ENCODE data around the gene EXOC6B.
"Not testable (repeated sequence)": the region's sequence is repeated elsewhere in the genome, so short reads cannot be mapped to it uniquely, and the experiment has no call there.

The EXOC6B gene

DNA sequence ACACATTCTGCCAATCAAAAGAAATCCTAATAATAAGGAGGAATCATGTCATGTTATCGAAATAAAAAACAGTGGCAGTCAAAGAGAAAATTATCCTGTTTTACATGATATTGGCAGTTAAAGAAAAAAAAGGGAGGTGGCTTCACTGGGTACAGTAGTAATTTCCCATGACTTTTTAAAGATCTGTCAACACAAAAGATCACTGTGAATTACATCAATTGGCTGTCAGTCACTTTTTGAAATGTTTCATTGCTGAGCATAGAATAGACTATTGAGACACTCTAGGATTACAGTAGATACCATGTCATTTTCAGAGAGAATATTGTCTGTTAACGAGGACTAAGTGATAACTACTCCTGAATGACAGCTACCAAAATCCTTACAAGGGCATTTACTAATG, 342.5 kb downstream of the EXOC6B start:
- no peak for DNase-seq (ENCODE audit: low read depth in 1 of 2, low spot score in 1 of 2)

DNA sequence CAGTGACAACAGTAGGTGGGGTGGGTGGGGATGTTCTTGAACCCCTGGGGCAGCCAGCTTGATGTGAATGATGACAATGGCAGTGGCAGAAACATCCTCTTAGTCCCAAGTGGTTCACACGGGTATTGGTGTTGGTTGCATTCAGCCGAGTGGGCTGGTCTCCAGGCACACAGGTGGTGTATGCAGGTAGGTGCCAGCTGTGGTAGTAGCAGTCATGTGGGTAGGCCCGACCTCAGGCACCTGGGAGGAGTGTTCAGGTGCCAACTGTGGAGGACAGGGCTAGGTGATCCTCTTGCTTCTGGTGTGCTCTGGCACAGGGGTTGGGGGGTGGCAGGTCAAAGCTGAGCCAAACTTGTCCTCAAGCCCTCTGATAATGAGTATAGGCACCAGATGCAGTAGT, 350.6 kb downstream of the EXOC6B start:
- DNase-seq (ENCODE audit: low read depth in 1 of 2, low spot score in 1 of 2) = no peak

DNA sequence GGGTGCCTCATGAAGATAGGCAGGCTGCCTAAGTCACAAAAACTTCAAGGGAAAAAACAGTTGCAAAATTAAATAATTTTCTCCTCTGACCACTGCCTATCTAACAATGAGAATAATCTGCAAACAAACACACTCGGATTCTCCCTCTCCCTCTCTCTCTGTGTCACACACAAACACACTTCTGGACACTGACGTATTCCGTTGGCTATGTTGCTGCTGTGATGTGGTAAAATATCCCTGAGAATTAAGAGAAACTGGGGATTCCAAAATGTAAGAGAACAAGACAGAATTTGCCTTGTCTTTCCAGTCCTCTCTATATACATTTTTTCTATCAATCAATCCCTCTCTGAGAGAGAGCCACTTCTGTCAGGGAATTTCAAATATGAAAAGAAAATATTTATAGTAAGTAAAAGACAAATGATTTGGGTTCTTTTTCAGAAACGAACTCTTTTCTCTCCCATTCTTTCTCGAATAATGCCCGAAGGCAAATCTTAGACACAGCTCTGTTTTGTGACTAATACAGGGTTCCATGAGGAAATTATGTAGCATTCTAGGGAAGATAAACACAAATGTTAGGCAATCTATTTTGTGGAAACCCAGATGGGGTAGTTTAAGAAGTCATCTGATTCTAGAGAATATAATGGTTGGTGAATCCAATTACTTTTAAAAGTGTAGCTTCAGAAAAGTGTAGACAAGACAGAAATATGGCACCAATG, 367.9 kb downstream of the EXOC6B start:
- no peak for DNase-seq (ENCODE audit: low read depth in 1 of 2, low spot score in 1 of 2)

DNA sequence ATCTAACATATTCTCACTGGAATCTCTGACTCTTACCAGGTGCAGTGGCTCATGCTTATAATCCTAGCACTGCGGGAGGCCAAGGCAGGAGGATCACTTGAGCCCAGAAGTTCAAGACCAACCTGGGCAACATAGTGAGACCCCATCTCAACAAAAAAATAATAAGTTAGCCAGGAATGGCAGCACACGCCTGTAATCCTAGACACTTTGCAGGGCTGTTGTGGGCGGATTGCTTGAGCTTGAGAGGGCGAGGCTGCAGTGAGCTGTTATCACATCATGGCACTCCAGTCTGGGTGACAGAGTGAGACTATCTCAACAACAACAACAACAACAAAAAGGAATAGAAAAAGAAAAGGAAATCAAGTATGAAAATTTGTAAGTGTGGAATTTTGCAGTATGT, 371.6 kb downstream of the EXOC6B start:
- DNase-seq (ENCODE audit: low read depth in 1 of 2, low spot score in 1 of 2) = no peak

DNA sequence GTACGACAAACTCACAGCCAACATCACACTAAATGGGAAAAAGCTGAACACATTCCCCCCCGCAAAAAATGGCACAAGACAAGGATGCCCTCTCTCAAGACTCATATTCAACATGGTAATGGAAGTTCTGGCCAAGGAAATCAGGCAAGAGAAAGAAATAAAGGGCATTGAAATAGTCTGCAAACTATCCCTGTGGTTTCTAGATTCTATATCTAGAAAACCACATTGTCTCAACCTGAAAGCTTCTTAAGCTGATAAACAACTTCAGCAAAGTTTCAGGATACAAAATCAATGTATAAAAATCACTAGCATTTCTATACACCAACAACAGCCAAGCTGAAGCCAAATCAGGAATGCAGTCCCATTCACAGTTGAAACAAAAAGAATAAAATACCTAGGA, 383.6 kb downstream of the EXOC6B start:
- no peak for DNase-seq (ENCODE audit: low read depth in 1 of 2, low spot score in 1 of 2)

DNA sequence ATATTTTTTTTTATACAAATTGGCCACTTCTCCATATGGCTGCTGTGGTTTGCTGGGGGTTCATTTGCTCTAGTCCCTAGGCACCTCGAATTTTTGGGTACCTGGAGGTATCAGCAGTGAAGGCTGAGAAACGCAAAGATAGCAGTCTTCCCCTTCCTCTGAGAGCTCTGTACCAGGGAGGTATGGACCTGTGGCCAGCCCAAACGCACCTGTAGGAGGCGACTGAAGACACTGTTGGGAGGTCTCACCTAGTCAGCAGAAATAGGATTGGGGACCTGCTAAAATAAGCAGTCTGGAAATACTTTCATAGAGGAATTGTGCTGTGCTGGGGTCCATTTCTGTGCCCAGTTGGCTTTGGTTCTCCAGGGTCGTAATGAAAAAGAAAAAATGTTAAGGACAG, 385.9 kb downstream of the EXOC6B start:
- DNase-seq (ENCODE audit: low read depth in 1 of 2, low spot score in 1 of 2) = no peak

DNA sequence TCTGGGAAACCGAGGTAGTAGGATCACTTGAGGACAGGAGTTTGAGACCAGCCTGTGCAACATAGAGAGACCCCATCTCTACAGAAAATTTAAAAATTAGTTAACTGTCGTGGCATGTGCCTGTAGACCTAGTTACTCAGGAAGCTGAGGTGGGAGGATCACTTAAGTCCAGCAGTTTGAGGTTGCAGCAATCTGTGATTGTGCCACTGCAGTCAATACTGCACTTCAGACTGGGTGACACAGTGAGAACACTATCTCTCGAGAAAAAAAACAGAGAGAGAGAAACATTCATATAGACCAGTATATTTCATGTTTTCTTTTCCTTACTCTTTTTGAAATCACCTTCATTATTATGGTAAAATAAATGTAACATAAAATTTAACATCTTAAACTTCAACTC, 387.5 kb downstream of the EXOC6B start:
- no peak for DNase-seq (ENCODE audit: low read depth in 1 of 2, low spot score in 1 of 2)

DNA sequence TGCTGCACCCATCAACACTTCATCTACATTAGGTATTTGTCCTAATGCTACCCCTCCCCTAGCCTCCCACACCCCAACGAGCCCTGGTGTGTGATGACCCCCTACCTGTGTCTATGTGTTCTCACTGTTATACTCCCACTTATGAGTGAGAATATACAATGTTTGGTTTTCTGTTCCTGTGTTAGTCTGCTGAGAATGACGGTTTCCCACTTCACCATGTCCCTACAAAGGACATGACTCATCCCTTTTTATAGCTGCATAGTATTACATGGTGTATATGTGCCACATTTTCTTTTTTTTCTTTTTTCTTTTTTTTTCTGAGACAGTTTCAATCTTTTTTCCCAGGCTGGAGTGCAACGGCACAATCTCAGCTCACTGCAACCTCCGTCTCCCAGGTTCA, 394.1 kb downstream of the EXOC6B start:
- DNase-seq (ENCODE audit: low read depth in 1 of 2, low spot score in 1 of 2) = no peak

DNA sequence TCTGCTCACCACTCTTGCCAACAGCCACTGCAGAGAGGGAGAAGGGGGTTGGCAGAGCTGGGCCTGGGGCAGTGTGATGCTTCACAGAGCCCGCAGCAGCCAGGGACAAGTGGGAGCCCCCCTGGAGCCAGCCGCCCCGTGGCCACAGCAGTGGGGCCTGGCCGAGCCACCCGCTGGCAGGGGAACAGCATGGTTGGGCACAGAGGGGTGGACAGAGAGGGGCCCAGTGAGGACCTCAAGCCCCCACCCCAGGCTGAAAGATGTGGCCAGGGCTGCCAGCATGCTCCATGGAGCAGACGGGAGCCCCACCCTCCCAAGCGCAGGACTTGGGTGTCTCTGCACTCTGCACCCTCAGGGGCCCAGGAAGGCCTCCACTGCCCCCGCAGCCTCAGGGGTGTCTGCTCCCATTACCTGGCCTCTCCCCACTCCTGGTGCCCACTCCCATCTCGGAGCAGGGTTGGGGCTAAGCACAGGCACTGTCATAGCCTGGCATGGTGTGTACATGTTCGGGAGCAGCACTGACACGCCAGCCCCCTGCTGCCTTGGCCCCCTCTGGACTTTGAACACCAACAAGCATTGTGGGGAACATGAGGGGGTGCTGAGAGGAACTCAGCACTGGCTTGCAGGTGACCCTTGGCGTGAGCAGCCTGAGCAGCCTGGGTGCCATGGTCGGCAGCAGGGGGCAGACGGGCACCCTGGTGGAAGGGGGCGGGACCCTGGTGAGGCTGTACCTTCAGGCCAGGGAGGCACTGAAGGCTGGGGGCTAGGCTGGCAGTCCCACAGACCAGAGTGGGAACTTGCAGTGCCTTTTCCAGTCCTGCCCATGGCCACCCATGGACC, 398.6 kb downstream of the EXOC6B start:
- DNase-seq (ENCODE audit: low read depth in 1 of 2, low spot score in 1 of 2) = no peak

DNA sequence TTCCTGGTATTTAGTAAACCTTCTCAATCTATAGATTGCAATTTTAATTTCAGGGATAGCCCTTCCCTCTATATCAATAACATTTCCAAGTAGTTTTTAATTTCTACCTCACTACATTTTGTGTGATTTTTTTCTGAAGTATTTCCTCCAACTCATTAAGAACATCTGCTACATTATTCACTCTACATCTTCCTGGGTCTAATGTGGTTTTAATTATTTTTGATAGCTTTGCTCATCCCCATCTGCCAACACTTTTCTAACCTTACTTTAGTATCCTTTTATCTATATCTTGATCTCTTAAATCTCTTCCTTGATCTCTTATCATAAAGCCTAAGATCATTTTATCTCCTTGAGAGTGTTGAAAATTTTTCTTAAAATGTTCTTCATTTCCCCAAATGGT, 399.8 kb downstream of the EXOC6B start:
- no peak for DNase-seq (ENCODE audit: low read depth in 1 of 2, low spot score in 1 of 2)

DNA sequence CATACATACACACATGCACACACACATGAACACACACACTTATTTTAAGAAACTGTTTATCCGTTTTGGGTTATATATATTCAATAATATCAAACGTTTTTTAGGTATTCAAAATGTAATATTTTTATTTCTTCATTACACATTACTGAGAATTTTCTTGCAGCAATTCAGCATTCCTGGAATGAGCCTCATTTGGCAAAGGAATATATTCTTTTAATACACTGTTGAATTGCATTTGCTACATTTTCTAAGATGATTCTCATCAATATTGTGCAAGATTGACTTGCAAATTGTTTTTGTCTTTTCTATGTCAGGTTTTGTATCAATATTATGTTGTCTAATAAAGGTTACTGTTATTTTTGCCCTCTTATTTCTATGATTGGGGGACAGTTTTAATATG, 402.1 kb downstream of the EXOC6B start:
- no peak for DNase-seq (ENCODE audit: low read depth in 1 of 2, low spot score in 1 of 2)

DNA sequence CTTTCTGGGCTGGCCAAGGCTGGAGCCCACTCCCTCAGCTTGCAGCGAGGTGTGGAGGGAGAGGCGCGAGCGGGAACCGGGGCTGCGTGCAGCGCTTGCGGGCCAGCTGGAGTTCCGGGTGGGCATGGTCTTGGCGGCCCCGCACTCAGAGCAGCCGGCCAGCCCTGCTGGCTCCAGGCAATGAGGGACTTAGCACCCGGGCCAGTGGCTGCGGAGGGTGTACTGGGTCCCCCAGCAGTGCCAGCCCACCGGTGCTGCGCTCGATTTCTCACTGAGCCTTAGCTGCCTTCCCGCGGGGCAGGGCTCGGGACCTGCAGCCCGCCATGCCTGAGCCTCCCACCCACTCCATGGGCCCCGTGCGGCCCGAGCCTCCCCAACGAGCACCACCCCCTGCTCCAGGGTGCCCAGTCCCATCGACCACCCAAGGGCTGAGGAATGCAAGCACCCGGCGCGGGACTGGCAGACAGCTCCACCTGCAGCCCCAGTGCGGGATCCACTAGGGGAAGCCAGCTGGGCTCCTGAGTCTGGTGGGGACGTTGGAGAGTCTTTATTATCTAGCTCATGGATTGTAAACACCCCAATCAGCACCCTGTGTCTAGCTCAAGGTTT, 404.0 kb downstream of the EXOC6B start:
- DNase-seq (ENCODE audit: low read depth in 1 of 2, low spot score in 1 of 2) = not testable (repeated sequence)

DNA sequence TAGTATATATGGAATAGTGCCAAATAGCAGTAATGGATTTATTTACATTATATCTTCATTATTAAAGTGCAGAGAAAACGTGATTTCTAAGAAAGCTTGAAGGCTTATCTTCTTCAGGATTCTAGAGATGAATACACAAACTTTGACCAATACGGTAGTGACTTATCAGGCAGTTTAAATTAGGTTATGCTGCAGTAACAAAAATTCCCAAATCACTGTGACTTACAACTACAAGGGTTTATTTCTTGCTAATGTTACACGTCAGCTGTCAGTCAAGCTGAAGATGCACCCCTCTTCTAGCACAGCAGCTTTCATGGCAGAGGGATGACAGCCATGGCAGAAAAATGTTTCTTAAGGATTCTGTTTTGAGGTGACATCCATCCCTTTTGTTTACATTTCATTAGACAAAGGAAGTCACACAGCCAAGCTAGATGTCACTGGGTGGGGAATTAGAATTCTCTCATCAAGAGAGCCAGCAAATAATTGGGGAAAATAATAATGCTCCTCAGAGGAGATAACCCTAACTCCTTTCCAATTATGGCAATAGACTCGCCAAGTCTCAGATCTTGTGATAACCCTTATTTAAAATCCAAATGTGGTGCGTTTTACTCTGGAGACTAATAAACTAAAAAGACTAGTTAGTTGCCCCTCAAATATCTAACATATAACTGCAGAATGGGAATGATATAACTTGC, 409.9 kb downstream of the EXOC6B start:
- no peak for DNase-seq (ENCODE audit: low read depth in 1 of 2, low spot score in 1 of 2)

DNA sequence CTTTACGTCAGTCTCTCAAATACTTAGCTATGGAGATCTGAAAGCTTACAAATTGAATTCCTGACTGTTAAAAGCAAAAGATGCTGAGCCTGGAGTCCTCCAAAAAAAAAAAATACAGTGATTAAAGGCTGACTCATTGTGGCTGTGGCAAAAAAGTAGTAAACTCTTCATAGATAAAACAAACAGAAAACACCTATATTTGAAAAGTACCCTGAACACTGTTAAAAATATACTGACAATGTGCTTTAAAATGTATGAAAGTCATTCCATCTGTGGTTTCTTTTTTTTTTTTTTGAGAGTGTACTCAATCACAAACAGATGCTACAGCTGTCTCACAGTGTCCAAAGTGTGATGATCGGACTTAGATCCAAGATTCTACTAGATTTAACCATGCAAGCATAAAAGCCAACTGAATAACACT, 410.6 kb downstream of the EXOC6B start:
- DNase-seq (ENCODE audit: low read depth in 1 of 2, low spot score in 1 of 2) = no peak

DNA sequence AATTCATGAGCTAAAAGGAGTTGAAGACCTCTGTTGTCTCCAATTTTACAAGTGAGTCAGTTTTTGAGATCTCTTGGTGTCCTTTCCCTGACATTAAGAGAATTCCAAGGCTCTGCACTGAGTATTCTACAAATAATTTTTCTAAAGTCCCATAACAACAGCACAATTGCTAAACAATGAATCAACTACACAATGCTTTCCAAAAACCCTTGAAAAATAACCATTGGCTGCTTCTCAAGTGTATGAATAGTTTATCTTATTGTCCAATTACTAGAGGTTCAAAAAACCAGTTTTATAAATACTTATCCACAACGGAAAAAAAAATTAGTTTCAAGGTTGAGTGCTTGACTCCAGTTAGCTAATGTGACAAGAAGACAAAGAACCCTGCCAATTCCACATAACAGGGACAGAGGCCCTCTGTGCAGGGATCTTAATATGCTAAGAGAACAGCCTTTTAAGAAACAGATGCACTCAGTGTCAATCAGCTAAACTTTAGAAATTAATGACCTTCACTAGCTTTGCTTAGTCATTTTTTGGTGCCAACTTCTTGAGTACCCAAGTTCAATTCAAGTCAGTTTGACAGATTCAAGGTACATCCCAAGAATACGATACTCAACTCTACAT, 411.6 kb downstream of the EXOC6B start:
- DNase-seq (ENCODE audit: low read depth in 1 of 2, low spot score in 1 of 2) = no peak

DNA sequence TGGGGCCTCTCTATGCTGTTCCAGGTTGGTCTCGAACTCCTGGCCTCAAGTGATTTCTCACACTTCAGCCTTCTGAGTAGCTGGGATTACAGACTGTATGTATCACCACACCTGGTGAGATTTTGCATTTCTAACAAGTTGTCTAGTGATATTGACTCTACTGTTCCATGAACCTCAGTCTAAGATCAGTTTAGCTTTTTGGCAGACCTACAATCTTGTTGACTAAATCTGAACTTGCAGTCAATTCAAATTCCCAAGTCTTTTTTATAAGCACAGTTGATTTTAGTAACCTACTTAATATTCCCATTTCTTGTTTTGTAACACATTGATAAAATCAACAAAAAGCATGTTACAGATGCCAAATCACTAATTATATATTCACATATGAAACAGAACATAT, 412.1 kb downstream of the EXOC6B start:
- no peak for DNase-seq (ENCODE audit: low read depth in 1 of 2, low spot score in 1 of 2)

DNA sequence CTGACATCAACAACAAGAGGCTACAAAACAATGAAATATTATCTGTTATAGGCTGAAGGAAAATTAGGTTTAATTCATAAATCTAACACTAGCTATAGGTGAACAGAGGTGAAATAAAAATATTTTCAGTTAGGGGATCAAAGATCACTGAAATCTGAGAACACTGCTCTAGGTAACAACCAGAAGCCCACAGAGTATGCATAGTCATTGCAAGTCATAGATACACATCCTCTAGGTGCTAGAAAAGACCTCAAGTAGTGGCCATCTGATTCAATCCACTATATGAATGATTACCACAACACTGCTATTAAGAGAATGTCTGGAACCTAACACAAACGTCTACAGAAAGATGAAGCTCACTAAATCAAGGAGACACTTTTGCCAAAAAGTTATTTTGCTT, 413.6 kb downstream of the EXOC6B start:
- no peak for DNase-seq (ENCODE audit: low read depth in 1 of 2, low spot score in 1 of 2)

DNA sequence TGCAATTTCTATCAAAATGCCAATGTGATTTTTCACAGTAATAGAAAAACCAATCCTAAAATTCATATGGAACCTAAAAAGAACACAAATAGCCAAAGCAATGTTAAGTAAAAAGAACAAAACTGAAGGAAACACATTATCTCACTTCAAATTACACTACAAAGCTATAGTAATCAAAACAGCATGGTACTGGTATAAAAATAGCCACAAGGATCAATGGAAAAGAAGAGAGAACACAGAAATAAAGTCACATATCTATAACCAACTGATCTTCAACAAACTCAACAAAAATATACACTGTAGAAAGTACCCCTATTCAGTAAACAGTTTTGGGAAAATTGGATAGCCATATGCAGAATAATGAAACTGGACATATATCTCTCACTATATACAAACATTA, 426.0 kb downstream of the EXOC6B start:
- DNase-seq (ENCODE audit: low read depth in 1 of 2, low spot score in 1 of 2) = no peak

DNA sequence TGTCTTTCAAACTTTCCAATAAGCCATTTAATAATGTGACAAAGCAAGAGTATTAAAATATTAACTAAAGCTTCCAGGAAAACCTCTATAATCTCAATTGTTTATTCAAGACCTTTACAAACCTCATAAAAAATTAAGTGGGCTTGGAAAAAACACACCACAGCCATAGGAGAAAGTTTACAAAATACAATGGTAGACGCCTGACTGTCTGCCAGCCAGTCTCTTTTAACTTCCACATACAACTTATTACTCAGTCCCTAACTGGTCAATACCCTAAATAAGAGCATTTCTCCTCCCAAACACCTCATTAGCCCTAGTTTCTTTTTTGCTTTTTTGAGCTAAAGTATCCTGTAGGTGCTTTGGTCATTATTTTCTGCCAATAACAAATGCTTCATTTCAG, 430.7 kb downstream of the EXOC6B start:
- DNase-seq (ENCODE audit: low read depth in 1 of 2, low spot score in 1 of 2) = no peak

DNA sequence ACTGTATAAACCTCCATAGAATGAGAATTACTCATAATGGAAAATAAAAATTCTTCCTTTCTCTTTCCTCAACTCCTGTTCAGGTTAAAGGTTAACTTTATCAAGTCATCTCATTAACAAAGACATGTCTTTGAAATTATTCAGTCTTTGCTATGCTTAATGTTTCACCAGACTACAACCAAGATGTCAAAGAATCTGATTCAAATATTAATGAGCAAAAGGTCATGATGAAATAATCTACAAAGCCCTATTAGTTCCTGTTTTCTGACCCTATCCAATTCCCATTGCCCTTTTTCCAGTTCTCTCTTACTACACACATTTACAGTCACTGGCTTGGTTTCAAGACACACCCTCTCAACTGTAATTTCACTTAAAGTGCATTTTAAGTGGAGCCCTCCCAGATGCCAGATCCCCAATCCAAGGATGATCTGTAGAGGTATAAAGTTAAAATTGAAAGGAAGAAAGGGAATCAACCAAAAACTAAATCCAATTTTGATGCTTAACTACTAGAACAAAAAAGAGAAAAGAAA, 431.2 kb downstream of the EXOC6B start:
- no peak for DNase-seq (ENCODE audit: low read depth in 1 of 2, low spot score in 1 of 2)

DNA sequence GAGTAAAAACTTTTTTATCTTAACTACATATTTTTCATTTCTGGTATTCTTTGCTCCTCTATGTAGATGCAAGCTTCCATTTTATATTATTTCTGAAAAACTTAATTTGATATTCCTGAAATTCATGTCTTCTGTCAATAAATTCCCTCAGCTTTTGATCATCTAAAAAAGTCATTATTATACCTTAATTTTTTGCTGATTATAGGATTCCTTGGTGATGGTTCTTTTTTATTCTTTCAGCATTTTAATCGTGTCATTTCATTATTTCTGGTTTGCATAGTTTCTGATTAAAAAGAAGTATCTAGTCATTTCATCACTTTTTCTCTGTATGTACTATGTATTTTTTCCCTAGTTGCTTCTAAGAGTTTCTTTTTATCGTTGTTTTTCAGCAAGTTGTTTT, 436.4 kb downstream of the EXOC6B start:
- no peak for DNase-seq (ENCODE audit: low read depth in 1 of 2, low spot score in 1 of 2)

Measured in activated T-helper 1 cell treated with anti-CD3 and anti-CD28 coated beads, Interleukin-2, amount 50 U/mL, for 16 hours (primary cell).